GM18519 (cell line): ENCODE results near the gene POP4.
"Not testable (repeated sequence)": the region's sequence is repeated elsewhere in the genome, so short reads cannot be mapped to it uniquely, and the experiment has no call there.

Source experiments
- ATAC-seq: cut with Tn5 transposase; IDR thresholded peaks from one replicate; pipeline ENCODE4 v1.9.1; 2021; ENCODE audit warnings: mild to moderate bottlenecking, moderate library complexity; ENCODE audit not compliant: unreplicated experiment, low FRiP score

POP4 gene

GRCh38 chr19:29605653-29606419, at the start of gene POP4:
Gene POP4, plus strand, starts transcription at chr19:29606283. Its CDS starts 36 bp downstream, at chr19:29606319.
- no peak for ATAC-seq

- not testable (repeated sequence) for ATAC-seq
Measured at GRCh38 chr19:29559110-29559509, 47.0 kb upstream of the POP4 start.

GRCh38 chr19:29559743-29560142, 46.3 kb upstream of the POP4 start:
- no peak for ATAC-seq

- ATAC-seq, result no peak
Measured at GRCh38 chr19:29560313-29561075, 45.6 kb upstream of the POP4 start.

- no peak for ATAC-seq
Measured at GRCh38 chr19:29561601-29562000, 44.5 kb upstream of the POP4 start.

GRCh38 chr19:29562299-29563297, 43.5 kb upstream of the POP4 start:
- ATAC-seq, result no peak

GRCh38 chr19:29563486-29564101, 42.5 kb upstream of the POP4 start:
- ATAC-seq, result no peak

GRCh38 chr19:29564574-29565005, 41.5 kb upstream of the POP4 start:
- ATAC-seq, result no peak

GRCh38 chr19:29565171-29565570, 40.9 kb upstream of the POP4 start:
- no peak for ATAC-seq

- ATAC-seq, result no peak
Measured at GRCh38 chr19:29566496-29567054, 39.5 kb upstream of the POP4 start.

- no peak for ATAC-seq
Measured at GRCh38 chr19:29567366-29567915, 38.6 kb upstream of the POP4 start.

GRCh38 chr19:29568036-29569025, 37.8 kb upstream of the POP4 start:
- no peak for ATAC-seq

GRCh38 chr19:29569038-29569911, 36.8 kb upstream of the POP4 start:
- no peak for ATAC-seq

GRCh38 chr19:29571181-29571580, 34.9 kb upstream of the POP4 start:
- ATAC-seq, result no peak

GRCh38 chr19:29573486-29573885, 32.6 kb upstream of the POP4 start:
- no peak for ATAC-seq

GRCh38 chr19:29574510-29574909, 31.6 kb upstream of the POP4 start:
- ATAC-seq, result no peak

GRCh38 chr19:29576046-29576606, 30.0 kb upstream of the POP4 start:
- no peak for ATAC-seq
